Smooth muscle cell (in vitro differentiated cells): ENCODE measurements around the gene KRTAP17-1. TPM values are rescaled to one million over a fixed set of nuclear protein-coding genes. Genes with fewer than 3 reads are reported as not detected.

Source experiments
- DNase-seq: peaks from one replicate; lab custom pipeline; 2025; ENCODE audit not compliant: unreplicated experiment; lab: John Stamatoyannopoulos, UW
- H2AFZ ChIP-seq: fragments of 200-600 bp; sonication (generic); 2 replicates; pipeline ENCODE4 v1.6.0; 2016; ENCODE audit warnings: antibody characterized with exemption, low read depth, mild to moderate bottlenecking
- H3F3A ChIP-seq: fragments of 200-600 bp; sonication (generic); 2 replicates; pipeline ENCODE4 v1.6.0; 2017; ENCODE audit warnings: antibody characterized with exemption, low read depth
- H3K27ac ChIP-seq: fragments of 200-600 bp; sonication (generic); 2 replicates; pipeline ENCODE4 v1.5.1; 2016; ENCODE audit warnings: low read depth, mild to moderate bottlenecking
- H3K27me3 ChIP-seq: fragments of 200-600 bp; sonication (generic); 2 replicates; pipeline ENCODE4 v1.6.1; 2016; ENCODE audit warnings: low read depth, mild to moderate bottlenecking
- H3K36me3 ChIP-seq: fragments of 200-600 bp; sonication (generic); 2 replicates; pipeline ENCODE4 v1.5.1; 2016; ENCODE audit warnings: low read depth
- H3K4me1 ChIP-seq: fragments of 200-600 bp; sonication (generic); 2 replicates; pipeline ENCODE4 v1.5.1; 2016; ENCODE audit warnings: low read depth
- H3K4me2 ChIP-seq: fragments of 200-600 bp; sonication (generic); 2 replicates; pipeline ENCODE4 v1.6.0; 2016; ENCODE audit warnings: mild to moderate bottlenecking
- H3K4me3 ChIP-seq: fragments of 200-600 bp; sonication (generic); 2 replicates; pipeline ENCODE4 v1.5.1; 2016; ENCODE audit warnings: mild to moderate bottlenecking
- H3K79me2 ChIP-seq: fragments of 200-600 bp; sonication (generic); 2 replicates; pipeline ENCODE4 v1.6.0; 2016; ENCODE audit warnings: low read depth, mild to moderate bottlenecking
- H3K9ac ChIP-seq: fragments of 200-600 bp; sonication (generic); 2 replicates; pipeline ENCODE4 v1.6.0; 2016; ENCODE audit warnings: low read depth
- H3K9me3 ChIP-seq: fragments of 200-600 bp; sonication (generic); replicated peaks from 2 replicates; pipeline ENCODE4 v1.5.1; 2016; ENCODE audit warnings: low read depth
- H4K20me1 ChIP-seq: fragments of 200-600 bp; sonication (generic); 2 replicates; pipeline ENCODE4 v1.6.0; 2016; ENCODE audit warnings: low read depth
- WGBS: methylation state at CpG from one replicate; pipeline ENCODE4 v1.1.7; 2016; ENCODE audit warnings: low lambda C conversion rate; 5-methylcytosine and 5-hydroxymethylcytosine counted together
- polyA plus RNA-seq: library from polyadenylated mRNA; unstranded; fragments of >200 nt; fragmentation: Nextera tagmentation; extraction: Ambion mirVana; gene quantifications from 2 replicates; pipeline ENCODE4 v1.2.1, GENCODE V29; 2016
- total RNA-seq: library from RNA; depleted of rRNA; stranded (reverse); fragments of >200 nt; gene quantifications from 2 replicates; pipeline ENCODE4 v1.2.3, GENCODE V29; 2014
- TF ChIP-seq, protein P1 (sequence below): fragments of 200-600 bp; sonication (generic); IDR thresholded peaks from 2 replicates; pipeline ENCODE4 v1.5.1; 2017; ENCODE audit warnings: borderline replicate concordance, mild to moderate bottlenecking, antibody characterized with exemption; ENCODE audit not compliant: insufficient read depth, poor library complexity, severe bottlenecking

Gene KRTAP17-1
- total and polyA plus RNA-seq, 2 experiments from 2014 or later = not detected

DNA sequence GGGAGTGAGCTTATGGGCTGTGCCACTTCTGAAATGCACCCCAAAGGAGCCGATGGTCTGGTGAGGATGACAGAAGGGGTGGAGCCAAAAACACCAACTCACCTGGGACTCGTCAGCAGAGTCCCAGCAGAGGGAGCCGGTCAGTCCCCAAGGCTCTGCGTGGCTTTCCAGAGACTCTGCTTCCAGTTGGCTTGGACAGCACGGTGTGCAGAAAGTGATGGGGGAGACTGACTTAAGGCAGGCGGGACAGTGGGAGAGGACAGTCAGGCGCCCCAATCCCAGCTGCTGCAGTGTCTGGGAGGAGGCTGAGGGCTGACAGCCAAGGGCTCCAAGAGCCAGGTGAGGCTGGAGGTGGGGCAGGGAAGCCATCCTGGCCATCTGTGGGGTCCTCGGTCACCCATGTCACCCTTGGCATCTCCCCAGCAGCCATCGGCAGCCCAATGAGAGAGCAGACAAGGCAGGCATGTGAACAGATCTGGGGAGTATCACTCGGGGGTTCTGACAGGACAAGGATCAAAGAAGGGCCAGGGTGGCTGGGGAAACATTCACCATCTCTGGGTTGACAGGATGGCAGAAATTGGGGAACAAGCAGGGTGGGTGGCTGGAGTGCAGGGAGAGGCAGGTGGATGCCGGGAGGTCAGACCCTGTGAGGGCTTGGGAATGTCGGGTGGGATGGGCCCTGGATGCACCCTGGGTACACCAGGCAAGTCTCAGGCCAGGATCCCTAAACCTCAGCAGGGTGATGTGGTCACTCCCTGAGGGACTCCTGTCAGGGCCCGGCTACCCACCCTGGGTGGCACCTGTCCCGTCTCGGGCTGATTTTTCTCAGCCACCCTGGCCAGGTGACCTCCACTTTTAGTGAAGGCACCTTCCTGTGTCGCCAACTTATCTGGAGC lies 8.9 kb upstream of the KRTAP17-1 start:
- 73% methylated on average over 15 of the region's 16 CpGs for WGBS
- H2AFZ ChIP-seq = no peak overlapping the region
- no peak overlapping the region for H3K4me2 ChIP-seq
- DNase-seq = no peak
- TF ChIP-seq, protein P1, sequence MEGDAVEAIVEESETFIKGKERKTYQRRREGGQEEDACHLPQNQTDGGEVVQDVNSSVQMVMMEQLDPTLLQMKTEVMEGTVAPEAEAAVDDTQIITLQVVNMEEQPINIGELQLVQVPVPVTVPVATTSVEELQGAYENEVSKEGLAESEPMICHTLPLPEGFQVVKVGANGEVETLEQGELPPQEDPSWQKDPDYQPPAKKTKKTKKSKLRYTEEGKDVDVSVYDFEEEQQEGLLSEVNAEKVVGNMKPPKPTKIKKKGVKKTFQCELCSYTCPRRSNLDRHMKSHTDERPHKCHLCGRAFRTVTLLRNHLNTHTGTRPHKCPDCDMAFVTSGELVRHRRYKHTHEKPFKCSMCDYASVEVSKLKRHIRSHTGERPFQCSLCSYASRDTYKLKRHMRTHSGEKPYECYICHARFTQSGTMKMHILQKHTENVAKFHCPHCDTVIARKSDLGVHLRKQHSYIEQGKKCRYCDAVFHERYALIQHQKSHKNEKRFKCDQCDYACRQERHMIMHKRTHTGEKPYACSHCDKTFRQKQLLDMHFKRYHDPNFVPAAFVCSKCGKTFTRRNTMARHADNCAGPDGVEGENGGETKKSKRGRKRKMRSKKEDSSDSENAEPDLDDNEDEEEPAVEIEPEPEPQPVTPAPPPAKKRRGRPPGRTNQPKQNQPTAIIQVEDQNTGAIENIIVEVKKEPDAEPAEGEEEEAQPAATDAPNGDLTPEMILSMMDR = peak; percentile 26
- H3K9me3 ChIP-seq = no peaks in the 10 kb centered on the region
- H3K27me3 ChIP-seq = no peaks in the 10 kb centered on the region
- H3K9ac ChIP-seq = no peak overlapping the region
- no peaks in the 10 kb centered on the region for H3F3A ChIP-seq
- H3K4me1 ChIP-seq = no peaks in the 10 kb centered on the region
- H3K27ac ChIP-seq = no peak overlapping the region
- H3K4me3 ChIP-seq = no peak overlapping the region
- H3K79me2 ChIP-seq = no peaks in the 10 kb centered on the region
- no peaks in the 10 kb centered on the region for H3K36me3 ChIP-seq
- no peaks in the 10 kb centered on the region for H4K20me1 ChIP-seq

DNA sequence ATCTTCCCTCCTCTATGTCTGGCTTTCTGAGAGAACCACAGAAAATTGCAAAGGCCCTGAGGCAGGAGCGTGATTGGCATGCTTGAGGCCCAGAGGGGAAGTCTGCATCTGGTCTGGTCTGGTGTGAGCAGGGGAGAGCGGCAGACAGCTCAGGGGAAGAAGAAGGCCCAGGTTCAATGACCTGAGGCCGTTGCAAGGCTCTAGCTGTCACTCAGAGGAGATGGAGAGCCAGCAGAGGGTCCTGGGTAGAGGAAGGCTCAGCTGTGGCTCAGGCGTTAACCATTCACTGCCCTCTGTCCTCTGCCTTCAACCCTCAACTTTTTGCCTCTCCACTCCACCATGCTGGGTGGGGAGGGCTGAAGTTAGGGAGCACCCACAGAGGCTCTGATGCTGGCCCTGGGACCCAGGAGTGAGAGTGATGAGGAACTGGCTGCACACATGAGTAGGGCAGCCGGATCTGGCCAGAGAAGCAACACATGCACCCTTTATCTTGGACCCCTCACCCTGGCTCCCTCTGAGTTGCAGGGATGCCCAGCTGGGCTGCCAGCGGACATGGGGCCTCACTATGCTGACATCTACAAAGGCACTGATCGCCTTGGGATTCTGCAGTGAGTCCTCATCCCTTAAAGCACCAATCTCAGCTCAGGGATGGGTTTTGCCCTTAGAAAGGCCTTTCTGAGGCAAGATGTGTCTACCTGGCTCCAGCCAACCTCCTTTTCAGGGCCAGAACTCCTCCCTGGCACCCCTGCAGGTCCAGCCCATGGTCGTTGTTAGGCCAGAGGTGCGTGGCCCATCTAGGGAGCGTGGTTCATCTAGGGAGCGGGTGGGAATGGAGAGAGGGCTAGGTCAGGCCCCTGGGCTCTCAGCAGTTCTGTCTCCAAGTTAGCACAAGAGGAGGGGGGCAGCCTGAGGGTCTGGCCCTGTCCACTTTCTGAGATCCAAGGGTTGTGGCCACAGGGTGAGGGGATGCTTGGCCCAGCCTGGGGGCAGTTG lies 7.7 kb upstream of the KRTAP17-1 start:
- Histone ChIP-seq H4K20me1 (no peaks in the 10 kb centered on the region), H3F3A (no peaks in the 10 kb centered on the region), H3K27ac (no peak overlapping the region), H3K9me3 (no peaks in the 10 kb centered on the region), H3K36me3 (no peaks in the 10 kb centered on the region), H3K9ac (no peak overlapping the region), H3K79me2 (no peaks in the 10 kb centered on the region), H2AFZ (no peak overlapping the region), H3K4me1 (no peaks in the 10 kb centered on the region), H3K4me2 (no peak overlapping the region), H3K4me3 (no peak overlapping the region), H3K27me3 (no peaks in the 10 kb centered on the region)
- TF ChIP-seq, protein P1 = no peak
- 88% methylated on average over 11 of the region's 11 CpGs for WGBS
- DNase-seq = no peak

DNA sequence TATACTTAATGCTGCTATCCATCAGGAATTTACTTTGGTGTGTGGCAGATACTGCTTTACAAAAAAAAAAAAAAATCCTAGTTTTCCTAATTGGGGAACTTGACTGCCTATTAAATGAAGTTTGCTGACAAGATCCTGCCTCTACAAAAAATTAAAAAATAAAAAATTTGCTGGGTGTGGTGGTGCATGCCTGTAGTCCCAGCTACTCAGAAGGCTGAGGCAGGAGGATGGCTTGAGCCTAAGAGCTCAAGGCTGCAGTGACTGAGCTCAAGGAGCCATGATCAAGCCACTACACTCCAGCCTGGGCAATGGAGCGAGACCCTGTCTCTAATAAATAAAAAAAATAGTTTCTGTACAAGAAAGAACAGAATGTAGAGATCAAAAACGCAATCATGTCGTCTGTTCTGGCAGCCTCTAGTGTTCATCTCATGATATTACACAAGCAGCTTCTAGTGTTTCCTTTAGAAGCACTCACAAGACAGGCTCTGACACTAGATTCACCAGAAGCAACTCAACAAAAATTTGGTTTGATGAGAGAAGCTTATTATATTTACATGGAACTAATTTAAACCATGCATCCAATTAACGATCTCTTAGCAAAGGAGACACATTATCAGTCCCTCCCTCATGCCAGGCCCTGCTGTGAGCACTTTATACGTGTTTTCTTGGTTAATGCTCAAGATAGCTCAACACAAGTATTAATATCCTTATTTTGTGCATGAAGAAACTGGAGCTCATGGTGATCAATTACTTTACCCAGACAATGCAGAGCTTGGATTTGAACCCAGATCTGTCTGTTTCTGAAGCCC lies 6.8 kb upstream of the KRTAP17-1 start:
- no peaks in the 10 kb centered on the region for H3K27me3 ChIP-seq
- no peaks in the 10 kb centered on the region for H3K79me2 ChIP-seq
- H4K20me1 ChIP-seq = no peaks in the 10 kb centered on the region
- WGBS = 45% methylated on average over 5 of the region's 5 CpGs
- no peak overlapping the region for H3K4me2 ChIP-seq
- no peak overlapping the region for H3K27ac ChIP-seq
- no peak for DNase-seq
- H3K9me3 ChIP-seq = no peaks in the 10 kb centered on the region
- H3F3A ChIP-seq = no peaks in the 10 kb centered on the region
- H3K36me3 ChIP-seq = no peaks in the 10 kb centered on the region
- H2AFZ ChIP-seq = no peak overlapping the region
- H3K4me1 ChIP-seq = no peaks in the 10 kb centered on the region
- H3K9ac ChIP-seq = no peak overlapping the region
- no peak overlapping the region for H3K4me3 ChIP-seq
- TF ChIP-seq, protein P1 = peak; percentile 69
